Heart left ventricle (tissue), 16 donors: ENCODE results near the gene SLC39A9. TPM values are rescaled to one million over a fixed set of nuclear protein-coding genes. Genes with fewer than 3 reads are reported as not detected.

ENCODE experiments used
- ATAC-seq, 4 donors: fragments of 200-7000 bp; cut with Tn5 transposase; one replicate each; pipeline ENCODE4 v1.9.1; 2020 to 2022; ENCODE audit warnings: moderate library complexity in 4 of 4, mild to moderate bottlenecking in 3 of 4, moderate number of reproducible peaks in 1 of 4
- DNase-seq, 5 donors: peaks; one replicate each; pipeline ENCODE4 v3.0.0-alpha.2; 2020
- H3K27ac ChIP-seq, 12 donors: fragments of 200-600 bp; sonication (generic) in 4 of 12; one replicate each; pipeline versions ENCODE4 v1.5.0 to v1.8.0; 2016 to 2022; ENCODE audit warnings: mild to moderate bottlenecking in 2 of 12
- H3K27me3 ChIP-seq, 9 donors: fragments of 200-600 bp; sonication (generic) in 2 of 9; one replicate each; pipeline versions ENCODE4 v1.5.1 to v1.8.0; 2016 to 2022; ENCODE audit warnings: mild to moderate bottlenecking in 3 of 9
- H3K36me3 ChIP-seq, 9 donors: fragments of 200-600 bp; sonication (generic) in 2 of 9; one replicate each; pipeline versions ENCODE4 v1.5.0 to v1.8.0; 2018 to 2022; ENCODE audit warnings: mild to moderate bottlenecking in 2 of 9
- H3K4me1 ChIP-seq, 12 donors: fragments of 200-600 bp; sonication (generic) in 4 of 12; one replicate each; pipeline versions ENCODE4 v1.5.0 to v1.8.0; 2016 to 2022; ENCODE audit warnings: mild to moderate bottlenecking in 3 of 12
- H3K4me3 ChIP-seq, 12 donors: fragments of 200-600 bp; sonication (generic) in 4 of 12; one replicate each; pipeline versions ENCODE4 v1.5.0 to v1.8.0; 2017 to 2022; ENCODE audit warnings: mild to moderate bottlenecking in 9 of 12, moderate library complexity in 4 of 12
- H3K9me3 ChIP-seq, 12 donors: fragments of 200-600 bp; sonication (generic) in 4 of 12; one replicate each; pipeline versions ENCODE4 v1.5.0 to v1.8.0; 2016 to 2022; ENCODE audit warnings: mild to moderate bottlenecking in 1 of 12
- CTCF ChIP-seq, 12 donors: fragments of 200-600 bp; sonication (generic) in 4 of 12; IDR thresholded peaks; one replicate each; pipeline versions ENCODE4 v1.5.0 to v1.8.0; 2018 to 2022; ENCODE audit warnings: antibody characterized with exemption in 12 of 12, mild to moderate bottlenecking in 5 of 12
- POLR2A ChIP-seq, 2 donors: fragments of 450-650 bp; IDR thresholded peaks; one replicate each; pipeline ENCODE4 v1.6.1; 2017; ENCODE audit warnings: antibody characterized with exemption in 2 of 2, mild to moderate bottlenecking in 2 of 2, moderate library complexity in 2 of 2
- WGBS, 4 donors: extraction: QIAGEN DNeasy Blood & Tissue Kit in 2 of 4; methylation state at CpG; one replicate each; pipeline versions ENCODE4 v1.1.5 to v1.1.7; 2013 to 2018; 5-methylcytosine and 5-hydroxymethylcytosine counted together
- intact Hi-C, 10 donors: fragments of 100-400 bp; cut with DNase I; formaldehyde crosslinking; loops; one replicate each; pipeline versions ENCODE4 v1.11.1 to v1.14.2; 2022
- polyA plus RNA-seq, 2 donors: library from polyadenylated mRNA; stranded (reverse); fragments of 200-250 nt; gene quantifications; one replicate each; pipeline ENCODE4 v1.2.3, GENCODE V29; 2013
- total RNA-seq, 9 donors: library from RNA; depleted of rRNA in 2 of 9; stranded (reverse); fragments of >200 nt in 2 of 9; fragmentation: NEBNext Ultra II Directional in 3 of 9; extraction: Animal tissue kit (Norgen Biotek cat#: 25700) in 3 of 9; gene quantifications; one replicate each; pipeline versions ENCODE4 v1.1.0 to v1.2.4, GENCODE V29; 2016 to 2023
- donor health status: ischemic (EF 13 %, LVEDD 7.1; RV severe dilation, severe dysfunction).
- donor health status: healthy with polysubstance abuse.
- donor health status: DM: no; HTN: yes; CAD: no.
- donor health status: DM: no; HTN: no; CAD: no.
- donor health status: ischemic (EF 25% LVEDD 6.9; RV normal size, moderate dysfunction).
- donor health status: ischemic (EF 25% LVEDD 5.7; RV mildly dilated, moderate dysfunction).
- donor health status: healthy.
- donor health status: DM: yes; HTN: yes; CAD: no.
- donor health status: ischemic (EF 35%, LVEDD 5.7; RV mildly dilated, moderate dysfunction).
- donor health status: nonischemic (EF 11% LVEDD 7.7; RV severe dilation, severe dysfunction).
- donor health status: DM: yes; HTN: yes; CAD: no.
- donor health status: PGD.
- donor health status: ischemic (EF 29% LVEDD 5.4; RV normal size, mild dysfunction).
- donor health status: nonischemic (EF 23%, LVEDD 6.1; RV moderate dilation, normal function).

The SLC39A9 gene
- total and polyA plus RNA-seq, 11 donors, result 7.2 to 37.5 (median 25.5) TPM

DNA sequence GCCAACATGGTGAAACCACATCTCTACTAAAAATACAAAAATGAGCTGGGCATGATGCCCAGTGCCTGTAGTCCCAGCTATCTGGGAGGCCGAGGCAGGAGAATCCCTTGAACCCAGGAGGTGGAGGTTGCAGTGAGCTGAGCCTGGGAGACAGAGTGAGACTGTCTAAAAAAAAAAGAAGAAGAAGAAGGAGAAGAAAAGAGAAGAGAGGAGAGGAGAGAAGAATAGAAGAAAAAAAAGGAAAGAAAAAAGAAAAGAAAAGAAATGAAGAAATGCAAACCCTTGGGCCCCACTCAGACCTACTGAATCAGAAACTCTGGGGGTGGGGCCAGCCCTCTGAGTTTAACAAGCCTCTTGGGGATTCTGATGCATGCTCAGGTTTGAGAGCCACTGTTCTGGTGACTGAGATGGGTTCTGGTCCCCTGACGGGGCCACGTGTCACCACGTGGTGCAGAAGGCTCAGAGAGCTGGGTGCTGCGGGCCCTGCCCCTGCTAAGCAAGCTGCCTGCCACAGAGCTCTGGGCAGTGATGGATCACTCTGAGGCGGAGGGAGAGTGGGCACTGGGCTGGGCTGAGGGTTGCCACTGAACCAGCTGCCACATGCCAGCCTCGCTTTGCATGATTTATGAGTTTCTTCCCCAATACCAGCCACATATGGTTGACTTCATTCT is 37.9 kb upstream of the SLC39A9 start:
- TF ChIP-seq CTCF (IDR thresholded peaks at IDR 0.05) (no peak), POLR2A (IDR thresholded peaks at IDR 0.05) (no peak)
- Histone ChIP-seq H3K9me3 (no peaks in the 10 kb centered on the region), H3K27me3 (no peaks in the 10 kb centered on the region), H3K27ac (no peak overlapping the region), H3K36me3 (no peaks in the 10 kb centered on the region), H3K4me3 (no peak overlapping the region), H3K4me1 (peaks cover 0 to 10% (median 6%) of the 10 kb centered on the region in 12 donors)
- 76 to 85% (median 81%) methylated on average over 6 to 7 of the region's 7 CpGs for WGBS, 4 donors
- DNase-seq, result no peak
- intact Hi-C loops, result loop anchor here in 7 of 10 donors (5.0 to 10.0 kb wide), 5 partner anchors 113 to 236 kb away; partner anchors contain the start of gene DCAF5 (in 1 of the 7)
- ATAC-seq, result no peak

DNA sequence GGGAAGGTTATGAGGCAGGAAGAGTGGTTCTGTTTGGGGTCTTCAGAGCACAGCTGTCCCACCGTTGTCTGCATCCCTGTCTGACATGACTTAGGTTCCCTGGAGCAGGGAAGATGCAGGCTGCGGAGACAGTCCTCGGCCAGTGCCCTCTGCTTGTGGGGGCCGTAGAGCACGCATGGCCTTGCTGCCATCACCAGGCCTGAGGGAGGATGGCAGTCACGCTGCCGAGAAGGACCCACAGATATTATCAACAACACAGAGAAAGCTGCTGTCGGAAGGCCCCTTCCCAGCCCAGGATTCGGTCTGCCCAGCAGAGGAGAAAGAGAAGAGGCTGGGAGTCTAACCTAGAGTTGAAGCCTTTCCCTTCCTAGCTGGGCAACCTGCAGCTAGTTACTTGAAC is 35.4 kb upstream of the SLC39A9 start:
- intact Hi-C loops, result loop anchor here in 9 of 10 donors (1.0 to 10.0 kb wide), 7 partner anchors 116 to 238 kb away; partner anchors contain the start of gene DCAF5 (in 1 of the 9)
- 16 to 26% (median 22%) methylated on average over 9 of the region's 9 CpGs for WGBS, 4 donors
- no peak overlapping the region for H3K4me3 ChIP-seq
- no peaks in the 10 kb centered on the region for H3K9me3 ChIP-seq
- H3K27me3 ChIP-seq, result no peaks in the 10 kb centered on the region
- peak in 4 of 5 donors; percentile 39 to 55 (median 48) for DNase-seq
- H3K36me3 ChIP-seq, result no peaks in the 10 kb centered on the region
- H3K27ac ChIP-seq, result no peak overlapping the region
- TF ChIP-seq POLR2A (IDR thresholded peaks at IDR 0.05) (no peak), CTCF (IDR thresholded peaks at IDR 0.05) (peak; percentile 31 to 70 (median 54))
- no peaks in the 10 kb centered on the region for H3K4me1 ChIP-seq
- ATAC-seq, result peak; percentile 70 to 92 (median 88)

DNA sequence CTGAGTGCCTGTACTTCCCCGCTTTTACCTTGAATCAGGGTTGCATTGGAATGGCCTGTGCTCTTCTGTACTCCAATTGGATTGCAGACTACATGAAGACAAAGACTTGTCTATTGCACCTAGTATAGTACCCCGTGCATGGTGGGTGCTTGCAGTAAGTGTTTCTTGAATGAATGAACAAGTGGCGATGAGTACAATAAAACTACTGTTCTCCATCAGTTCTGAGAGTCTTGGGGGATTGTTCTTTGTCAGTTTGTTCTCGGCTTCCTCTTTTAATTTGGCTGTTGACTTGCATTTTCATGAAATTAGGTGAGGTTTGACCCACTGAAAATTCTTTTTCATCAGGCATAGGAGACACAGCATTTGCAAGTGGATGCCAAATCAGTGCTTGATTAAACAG is 34.5 kb upstream of the SLC39A9 start:
- Histone ChIP-seq H3K4me3 (no peak overlapping the region), H3K27me3 (no peaks in the 10 kb centered on the region), H3K27ac (no peak overlapping the region), H3K36me3 (no peaks in the 10 kb centered on the region), H3K4me1 (no peaks in the 10 kb centered on the region), H3K9me3 (no peaks in the 10 kb centered on the region)
- ATAC-seq (no peak), DNase-seq (no peak)
- WGBS, 4 donors, result 81 to 92% (median 86%) methylated on average over 4 of the region's 4 CpGs
- TF ChIP-seq POLR2A (IDR thresholded peaks at IDR 0.05) (no peak), CTCF (IDR thresholded peaks at IDR 0.05) (no peak)
- intact Hi-C loops, result loop anchor here in 9 of 10 donors (1.0 to 10.0 kb wide), 7 partner anchors 117 to 239 kb away; partner anchors contain the start of gene DCAF5 (in 1 of the 9)

DNA sequence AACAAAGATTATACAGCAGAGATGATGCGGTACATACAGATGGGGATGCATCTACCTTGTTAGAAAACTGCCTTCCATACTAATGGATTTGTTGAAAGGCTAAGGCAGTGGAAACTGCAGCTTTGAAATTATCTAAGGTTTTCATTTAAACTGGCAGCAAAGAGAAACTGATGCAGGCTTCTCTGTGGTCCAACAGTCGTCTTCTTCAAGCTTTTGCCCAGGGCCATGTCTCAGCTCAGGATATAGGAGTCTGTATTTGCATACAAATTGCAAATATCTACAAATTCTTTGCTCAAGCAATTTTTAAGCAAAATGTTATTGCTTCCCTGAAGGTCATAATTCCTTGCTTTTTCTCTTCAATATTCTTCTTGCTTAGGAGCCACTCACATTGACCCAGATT is 34.1 kb upstream of the SLC39A9 start:
- intact Hi-C loops, result loop anchor here in 7 of 10 donors (5.0 to 10.0 kb wide), 5 partner anchors 117 to 240 kb away; partner anchors contain the start of gene DCAF5 (in 1 of the 7)
- no peak for ATAC-seq

More for the DNA sequence above, 34.1 kb upstream of the SLC39A9 start:
- 79 to 95% (median 89%) methylated on average over 2 of the region's 2 CpGs for WGBS, 4 donors
- DNase-seq, result no peak
- Histone ChIP-seq H3K27ac (no peak overlapping the region), H3K36me3 (no peaks in the 10 kb centered on the region), H3K4me3 (no peak overlapping the region), H3K4me1 (no peaks in the 10 kb centered on the region), H3K9me3 (no peaks in the 10 kb centered on the region), H3K27me3 (no peaks in the 10 kb centered on the region)
- TF ChIP-seq POLR2A (IDR thresholded peaks at IDR 0.05) (no peak), CTCF (IDR thresholded peaks at IDR 0.05) (no peak)
